Measurements from ENCODE around the gene CYP3A4.
"Not testable (repeated sequence)": the region's sequence is repeated elsewhere in the genome, so short reads cannot be mapped to it uniquely, and the experiment has no call there.

The CYP3A4 gene

GRCh38 chr7:99766484-99767099 lies 17.4 kb downstream of the CYP3A4 start:
- H3K27me3 Mint-ChIP-seq: peaks cover 23% of the 10 kb centered on the region
- DNase-seq (ENCODE audit: low spot score in 2 of 2): no peak
- no peak overlapping the region for H3K27ac Mint-ChIP-seq (ENCODE audit: low read depth)
- peaks cover 6% of the 10 kb centered on the region for H3K4me1 Mint-ChIP-seq
- no peak for ATAC-seq (replicated peaks; ENCODE audit: extremely low read depth, poor library complexity, severe bottlenecking)
- no peak overlapping the region for H3K4me3 Mint-ChIP-seq
- H3K9me3 Mint-ChIP-seq: no peaks in the 10 kb centered on the region
- H3K36me3 Mint-ChIP-seq (ENCODE audit: insufficient read depth): no peaks in the 10 kb centered on the region

- Mint-ChIP-seq H3K27ac (ENCODE audit: low read depth) (no peak overlapping the region), H3K9me3 (no peaks in the 10 kb centered on the region), H3K4me1 (peaks cover 6% of the 10 kb centered on the region), H3K27me3 (peaks cover 4% of the 10 kb centered on the region), H3K4me3 (no peak overlapping the region), H3K36me3 (ENCODE audit: insufficient read depth) (no peaks in the 10 kb centered on the region)
- DNase-seq (ENCODE audit: low spot score in 2 of 2): no peak
- no peak for ATAC-seq (replicated peaks; ENCODE audit: extremely low read depth, poor library complexity, severe bottlenecking)
Measured at GRCh38 chr7:99764478-99764877, 19.5 kb downstream of the CYP3A4 start.

GRCh38 chr7:99762680-99763327 lies 21.2 kb downstream of the CYP3A4 start:
- Mint-ChIP-seq H3K36me3 (ENCODE audit: insufficient read depth) (no peaks in the 10 kb centered on the region), H3K9me3 (no peaks in the 10 kb centered on the region), H3K4me1 (peaks cover 4% of the 10 kb centered on the region), H3K27ac (ENCODE audit: low read depth) (no peak overlapping the region), H3K27me3 (no peaks in the 10 kb centered on the region), H3K4me3 (no peak overlapping the region)
- DNase-seq (ENCODE audit: low spot score in 2 of 2): no peak
- no peak for ATAC-seq (replicated peaks; ENCODE audit: extremely low read depth, poor library complexity, severe bottlenecking)

- Mint-ChIP-seq H3K27me3 (peaks cover 45% of the 10 kb centered on the region), H3K36me3 (ENCODE audit: insufficient read depth) (no peaks in the 10 kb centered on the region), H3K27ac (ENCODE audit: low read depth) (no peak overlapping the region), H3K4me3 (no peak overlapping the region), H3K4me1 (no peaks in the 10 kb centered on the region), H3K9me3 (no peaks in the 10 kb centered on the region)
- ATAC-seq (replicated peaks; ENCODE audit: extremely low read depth, poor library complexity, severe bottlenecking) (no peak), DNase-seq (ENCODE audit: low spot score in 2 of 2) (no peak)
Measured at GRCh38 chr7:99755085-99755484, 28.9 kb downstream of the CYP3A4 start.

GRCh38 chr7:99752356-99752755 lies 31.6 kb downstream of the CYP3A4 start:
- Mint-ChIP-seq H3K36me3 (ENCODE audit: insufficient read depth) (no peaks in the 10 kb centered on the region), H3K4me1 (no peaks in the 10 kb centered on the region), H3K9me3 (no peaks in the 10 kb centered on the region), H3K4me3 (no peak overlapping the region), H3K27ac (ENCODE audit: low read depth) (no peak overlapping the region), H3K27me3 (peaks cover 54% of the 10 kb centered on the region)
- ATAC-seq (replicated peaks; ENCODE audit: extremely low read depth, poor library complexity, severe bottlenecking): no peak
- DNase-seq (ENCODE audit: low spot score in 2 of 2): no peak

GRCh38 chr7:99751322-99752052 lies 32.5 kb downstream of the CYP3A4 start:
- not testable (repeated sequence) for H3K4me1 Mint-ChIP-seq; ATAC-seq (replicated peaks; ENCODE audit: extremely low read depth, poor library complexity, severe bottlenecking); H3K36me3 Mint-ChIP-seq (ENCODE audit: insufficient read depth); H3K9me3 Mint-ChIP-seq; DNase-seq (ENCODE audit: low spot score in 2 of 2); H3K4me3 Mint-ChIP-seq; H3K27ac Mint-ChIP-seq (ENCODE audit: low read depth)
- H3K27me3 Mint-ChIP-seq: peaks cover 49% of the 10 kb centered on the region

GRCh38 chr7:99748846-99749579 lies 35.0 kb downstream of the CYP3A4 start:
- ATAC-seq (replicated peaks; ENCODE audit: extremely low read depth, poor library complexity, severe bottlenecking) (no peak), DNase-seq (ENCODE audit: low spot score in 2 of 2) (no peak)
- no peaks in the 10 kb centered on the region for H3K36me3 Mint-ChIP-seq (ENCODE audit: insufficient read depth)
- no peak overlapping the region for H3K4me3 Mint-ChIP-seq
- peaks cover 47% of the 10 kb centered on the region for H3K27me3 Mint-ChIP-seq
- H3K27ac Mint-ChIP-seq (ENCODE audit: low read depth): no peak overlapping the region
- H3K9me3 Mint-ChIP-seq: no peaks in the 10 kb centered on the region
- no peaks in the 10 kb centered on the region for H3K4me1 Mint-ChIP-seq

- DNase-seq (ENCODE audit: low spot score in 2 of 2); H3K4me1 Mint-ChIP-seq; H3K9me3 Mint-ChIP-seq; ATAC-seq (replicated peaks; ENCODE audit: extremely low read depth, poor library complexity, severe bottlenecking); H3K4me3 Mint-ChIP-seq; H3K36me3 Mint-ChIP-seq (ENCODE audit: insufficient read depth); H3K27ac Mint-ChIP-seq (ENCODE audit: low read depth): not testable (repeated sequence)
- peaks cover 41% of the 10 kb centered on the region for H3K27me3 Mint-ChIP-seq
Measured at GRCh38 chr7:99746915-99747314, 37.1 kb downstream of the CYP3A4 start.

- ATAC-seq (replicated peaks; ENCODE audit: extremely low read depth, poor library complexity, severe bottlenecking); H3K27ac Mint-ChIP-seq (ENCODE audit: low read depth); DNase-seq (ENCODE audit: low spot score in 2 of 2); H3K9me3 Mint-ChIP-seq; H3K36me3 Mint-ChIP-seq (ENCODE audit: insufficient read depth); H3K4me1 Mint-ChIP-seq; H3K4me3 Mint-ChIP-seq: not testable (repeated sequence)
- peaks cover 39% of the 10 kb centered on the region for H3K27me3 Mint-ChIP-seq
Measured at GRCh38 chr7:99745395-99745794, 38.6 kb downstream of the CYP3A4 start.

- Mint-ChIP-seq H3K27me3 (peaks cover 27% of the 10 kb centered on the region), H3K4me3 (no peak overlapping the region), H3K9me3 (no peaks in the 10 kb centered on the region), H3K36me3 (ENCODE audit: insufficient read depth) (no peaks in the 10 kb centered on the region), H3K4me1 (no peaks in the 10 kb centered on the region), H3K27ac (ENCODE audit: low read depth) (no peak overlapping the region)
- DNase-seq (ENCODE audit: low spot score in 2 of 2) (no peak), ATAC-seq (replicated peaks; ENCODE audit: extremely low read depth, poor library complexity, severe bottlenecking) (no peak)
Measured at GRCh38 chr7:99742737-99743394, 41.1 kb downstream of the CYP3A4 start.

GRCh38 chr7:99741441-99741795 lies 42.6 kb downstream of the CYP3A4 start:
- Mint-ChIP-seq H3K27ac (ENCODE audit: low read depth) (no peak overlapping the region), H3K36me3 (ENCODE audit: insufficient read depth) (no peaks in the 10 kb centered on the region), H3K4me3 (no peak overlapping the region), H3K4me1 (no peaks in the 10 kb centered on the region), H3K27me3 (peaks cover 27% of the 10 kb centered on the region), H3K9me3 (no peaks in the 10 kb centered on the region)
- DNase-seq (ENCODE audit: low spot score in 2 of 2): no peak
- no peak for ATAC-seq (replicated peaks; ENCODE audit: extremely low read depth, poor library complexity, severe bottlenecking)

Data from central memory CD8-positive, alpha-beta T cell (primary cell).